A549 (cell line): Measurements from ENCODE around the gene TGIF1. TPM values are rescaled to one million over a fixed set of nuclear protein-coding genes. Genes with fewer than 3 reads are reported as not detected.

Experiments
- ATAC-seq, 2 experiments: fragments of 200-7000 bp in 1 of 2; fragments of >200 bp in 1 of 2; cut with Nextera tagmentation in 1 of 2; cut with Tn5 transposase in 1 of 2; 3 replicates each; pipeline versions ENCODE4 v1.8.0 to v1.9.1; 2018 to 2020; ENCODE audit warnings: mild to moderate bottlenecking in 1 of 2, moderate library complexity in 1 of 2
- CTCF ChIA-PET: fragments of 300-600 bp; sonication (Branson Sonifier 250); formaldehyde crosslinking; extraction: SDS; loops from one replicate; lab custom pipeline; 2021; ENCODE audit warnings: antibody characterized with exemption, inconsistent platforms; lab: Yijun Ruan, JAX
- POLR2A ChIA-PET: fragments of 350-600 bp; formaldehyde crosslinking; extraction: SDS; loops from one replicate; lab custom pipeline; 2021; ENCODE audit warnings: antibody characterized with exemption, inconsistent platforms; lab: Yijun Ruan, JAX
- DNase-seq, 2 experiments: peaks; one replicate each; pipeline versions ENCODE4 v3.0.0 to v3.0.0-alpha.2; 2011 to 2016; ENCODE audit warnings: low read depth in 1 of 2, low spot score in 1 of 2
- FAIRE-seq: peaks from 2 replicates; lab custom pipeline; 2011; peaks lifted over from hg19 to GRCh38; lab: Jason Lieb, UNC
- H3K27ac ChIP-seq, 2 experiments: fragments of >200 bp; sonication (Bioruptor Twin); formaldehyde crosslinking; 3 replicates each; pipeline ENCODE4 v1.5.1; 2016 to 2017
- H3K4me1 ChIP-seq: fragments of >200 bp; sonication (Bioruptor Twin); formaldehyde crosslinking; 3 replicates; pipeline ENCODE4 v1.6.1; 2016
- H3K4me2 ChIP-seq: fragments of >200 bp; sonication (Bioruptor Twin); formaldehyde crosslinking; 3 replicates; pipeline ENCODE4 v1.6.1; 2016
- H3K4me3 ChIP-seq: fragments of >200 bp; sonication (Bioruptor Twin); formaldehyde crosslinking; 3 replicates; pipeline ENCODE4 v1.5.1; 2016
- H3K9me3 ChIP-seq: fragments of >200 bp; sonication (Bioruptor Twin); formaldehyde crosslinking; 3 replicates; pipeline ENCODE4 v1.6.1; 2016
- CBX2 ChIP-seq: fragments of 200-600 bp; sonication (generic); IDR thresholded peaks from 2 replicates; pipeline ENCODE4 v1.6.1; 2016; ENCODE audit warnings: low read depth, mild to moderate bottlenecking, borderline replicate concordance
- CHD2 ChIP-seq: fragments of 150-350 bp; IDR thresholded peaks from 2 replicates; pipeline ENCODE4 v1.6.1; 2014; ENCODE audit warnings: low read length; ENCODE audit not compliant: partially characterized antibody
- EP300 ChIP-seq, 2 experiments: fragments of >200 bp; sonication (Bioruptor Twin); formaldehyde crosslinking; IDR thresholded peaks; 2 replicates in 1 of 2; 3 replicates in 1 of 2; pipeline ENCODE4 v1.6.1; 2016 to 2017
- ESRRA ChIP-seq: fragments of 150-350 bp; IDR thresholded peaks from 2 replicates; pipeline ENCODE4 v1.6.1; 2014; ENCODE audit warnings: mild to moderate bottlenecking, low read length, borderline replicate concordance
- FOSB ChIP-seq: fragments of 250-450 bp; sonication (Bioruptor Pico); IDR thresholded peaks from 2 replicates; pipeline ENCODE4 v1.5.0; 2020; ENCODE audit warnings: mild to moderate bottlenecking, moderate library complexity
- GATA3 ChIP-seq: IDR thresholded peaks from 2 replicates; pipeline ENCODE4 v1.6.1; 2012; ENCODE audit warnings: borderline replicate concordance
- HOXA7 ChIP-seq: fragments of 250-450 bp; sonication (Bioruptor Pico); IDR thresholded peaks from 2 replicates; pipeline ENCODE4 v1.5.0; 2020; ENCODE audit warnings: mild to moderate bottlenecking, moderate library complexity
- HOXB13 ChIP-seq: fragments of 250-450 bp; sonication (Bioruptor Pico); IDR thresholded peaks from 2 replicates; pipeline ENCODE4 v1.5.0; 2020; ENCODE audit warnings: low read depth, mild to moderate bottlenecking, moderate library complexity
- HOXB5 ChIP-seq: fragments of 250-450 bp; sonication (Bioruptor Pico); IDR thresholded peaks from 2 replicates; pipeline ENCODE4 v1.5.0; 2020; ENCODE audit warnings: mild to moderate bottlenecking, moderate library complexity
- KDM1A ChIP-seq: fragments of 200-600 bp; sonication (generic); IDR thresholded peaks from 2 replicates; pipeline ENCODE4 v1.6.1; 2016; ENCODE audit warnings: low read depth, mild to moderate bottlenecking
- MAFK ChIP-seq: fragments of 450-650 bp; IDR thresholded peaks from 2 replicates; pipeline ENCODE4 v1.6.1; 2014; ENCODE audit not compliant: partially characterized antibody
- MYC ChIP-seq: IDR thresholded peaks from 2 replicates; pipeline ENCODE4 v1.6.1; 2012; ENCODE audit warnings: mild to moderate bottlenecking, inconsistent platforms, low read length, improper control_type of control experiment, borderline replicate concordance
- NPAS2 ChIP-seq: fragments of 250-450 bp; sonication (Bioruptor Pico); IDR thresholded peaks from 2 replicates; pipeline ENCODE4 v1.8.0; 2022; ENCODE audit warnings: mild to moderate bottlenecking, moderate library complexity, borderline replicate concordance
- PHF8 ChIP-seq: fragments of 200-600 bp; sonication (generic); IDR thresholded peaks from 2 replicates; pipeline ENCODE4 v1.6.1; 2016; ENCODE audit warnings: low read depth, mild to moderate bottlenecking, antibody characterized with exemption, moderate library complexity, borderline replicate concordance
- RAD21 ChIP-seq, 2 experiments: fragments of >200 bp in 1 of 2; sonication (Bioruptor Twin) in 1 of 2; formaldehyde crosslinking in 1 of 2; IDR thresholded peaks in 1 of 2; conservative IDR thresholded peaks in 1 of 2; 2 replicates in 1 of 2; 3 replicates in 1 of 2; pipeline ENCODE4 v1.6.1; 2012 to 2018; ENCODE audit warnings: inconsistent platforms in 1 of 2
- RNF2 ChIP-seq: fragments of 200-600 bp; sonication (generic); IDR thresholded peaks from 2 replicates; pipeline ENCODE4 v1.6.1; 2016; ENCODE audit warnings: low read depth, mild to moderate bottlenecking, antibody characterized with exemption, moderate library complexity, borderline replicate concordance
- TP53 ChIP-seq: fragments of 250-450 bp; sonication (Bioruptor Pico); IDR thresholded peaks from 2 replicates; pipeline ENCODE4 v1.5.0; 2021; ENCODE audit warnings: mild to moderate bottlenecking, moderate library complexity
- ZC3H11A ChIP-seq: fragments of 450-650 bp; IDR thresholded peaks from 2 replicates; pipeline ENCODE4 v1.6.1; 2014; ENCODE audit warnings: antibody characterized with exemption, mild to moderate bottlenecking
- ZNF302 ChIP-seq: fragments of 250-450 bp; sonication (Bioruptor Pico); IDR thresholded peaks from 2 replicates; pipeline ENCODE4 v1.9.0; 2021; ENCODE audit warnings: inconsistent platforms, mild to moderate bottlenecking, moderate library complexity
- ZSCAN20 ChIP-seq: fragments of 250-450 bp; sonication (Bioruptor Pico); IDR thresholded peaks from 2 replicates; pipeline ENCODE4 v1.8.0; 2022; ENCODE audit warnings: mild to moderate bottlenecking, moderate library complexity
- WGBS: methylation state at CpG from one replicate; pipeline ENCODE4 v1.1.6; 2017; ENCODE audit errors: missing lambda C conversion rate; 5-methylcytosine and 5-hydroxymethylcytosine counted together
- polyA plus RNA-seq, 4 experiments: library from polyadenylated mRNA; depleted of rRNA in 3 of 4; stranded (reverse); fragments of >200 nt; fragmentation: RNase III in 1 of 4; extraction: RNeasy Plus Mini Kit Qiagen cat#74134 plus additional on column Dnase treatment in 1 of 4; gene quantifications; 2 replicates in 3 of 4; 3 replicates in 1 of 4; pipeline ENCODE4 v1.2.3, GENCODE V29; 2011 to 2017
- TF ChIP-seq, protein P1 (sequence below): fragments of 250-450 bp; sonication (Bioruptor Pico); IDR thresholded peaks from 2 replicates; pipeline ENCODE4 v1.5.0; 2020; ENCODE audit warnings: low read depth, mild to moderate bottlenecking, moderate library complexity
- TF ChIP-seq, protein P2 (sequence below): fragments of 450-650 bp; IDR thresholded peaks from 2 replicates; pipeline ENCODE4 v1.6.1; 2014; ENCODE audit warnings: antibody characterized with exemption
- TF ChIP-seq, protein P3 (sequence below): fragments of >200 bp; sonication (Bioruptor Twin); formaldehyde crosslinking; IDR thresholded peaks from 3 replicates; pipeline ENCODE4 v1.6.1; 2016
- TF ChIP-seq, protein P4 (sequence below): IDR thresholded peaks from 2 replicates; pipeline ENCODE4 v1.6.1; 2012; ENCODE audit warnings: low read depth, borderline replicate concordance
- TF ChIP-seq, protein P5 (sequence below): IDR thresholded peaks from 2 replicates; pipeline ENCODE4 v1.6.1; 2012

Gene TGIF1
- polyA plus RNA-seq, 2 of the 4 experiments (the other 2 are of a cell fraction), result 160 to 174 TPM

DNA sequence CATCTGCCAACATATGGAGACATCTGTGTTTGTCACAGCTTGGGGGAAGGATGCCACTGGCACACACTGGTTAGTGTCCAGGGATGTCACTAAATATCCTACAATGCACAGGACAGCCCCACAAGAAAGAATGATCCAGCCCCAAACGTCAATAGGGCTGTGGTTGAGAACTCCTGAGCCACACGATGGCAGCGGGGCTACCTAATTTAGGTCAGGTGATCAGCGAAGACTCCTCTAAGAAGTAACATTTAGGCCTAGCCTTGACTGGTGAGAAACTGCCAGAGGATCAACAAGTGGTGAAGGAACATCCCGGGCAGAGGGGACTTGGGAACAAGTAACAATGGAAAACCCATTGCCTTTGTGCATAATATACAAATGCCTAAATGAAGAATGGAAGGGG, 5.0 kb upstream of the TGIF1 start (continued):
- TF ChIP-seq, protein P1, sequence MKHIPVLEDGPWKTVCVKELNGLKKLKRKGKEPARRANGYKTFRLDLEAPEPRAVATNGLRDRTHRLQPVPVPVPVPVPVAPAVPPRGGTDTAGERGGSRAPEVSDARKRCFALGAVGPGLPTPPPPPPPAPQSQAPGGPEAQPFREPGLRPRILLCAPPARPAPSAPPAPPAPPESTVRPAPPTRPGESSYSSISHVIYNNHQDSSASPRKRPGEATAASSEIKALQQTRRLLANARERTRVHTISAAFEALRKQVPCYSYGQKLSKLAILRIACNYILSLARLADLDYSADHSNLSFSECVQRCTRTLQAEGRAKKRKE (CRISPR knock-in tag), result no peak
- TF ChIP-seq, protein P2, sequence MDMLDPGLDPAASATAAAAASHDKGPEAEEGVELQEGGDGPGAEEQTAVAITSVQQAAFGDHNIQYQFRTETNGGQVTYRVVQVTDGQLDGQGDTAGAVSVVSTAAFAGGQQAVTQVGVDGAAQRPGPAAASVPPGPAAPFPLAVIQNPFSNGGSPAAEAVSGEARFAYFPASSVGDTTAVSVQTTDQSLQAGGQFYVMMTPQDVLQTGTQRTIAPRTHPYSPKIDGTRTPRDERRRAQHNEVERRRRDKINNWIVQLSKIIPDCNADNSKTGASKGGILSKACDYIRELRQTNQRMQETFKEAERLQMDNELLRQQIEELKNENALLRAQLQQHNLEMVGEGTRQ, result no peak
- TF ChIP-seq NPAS2 (CRISPR knock-in tag), result no peak
- no peak for TF ChIP-seq RNF2
- no peak for TF ChIP-seq FOSB (CRISPR knock-in tag)
- TF ChIP-seq ESRRA, result no peak

DNA sequence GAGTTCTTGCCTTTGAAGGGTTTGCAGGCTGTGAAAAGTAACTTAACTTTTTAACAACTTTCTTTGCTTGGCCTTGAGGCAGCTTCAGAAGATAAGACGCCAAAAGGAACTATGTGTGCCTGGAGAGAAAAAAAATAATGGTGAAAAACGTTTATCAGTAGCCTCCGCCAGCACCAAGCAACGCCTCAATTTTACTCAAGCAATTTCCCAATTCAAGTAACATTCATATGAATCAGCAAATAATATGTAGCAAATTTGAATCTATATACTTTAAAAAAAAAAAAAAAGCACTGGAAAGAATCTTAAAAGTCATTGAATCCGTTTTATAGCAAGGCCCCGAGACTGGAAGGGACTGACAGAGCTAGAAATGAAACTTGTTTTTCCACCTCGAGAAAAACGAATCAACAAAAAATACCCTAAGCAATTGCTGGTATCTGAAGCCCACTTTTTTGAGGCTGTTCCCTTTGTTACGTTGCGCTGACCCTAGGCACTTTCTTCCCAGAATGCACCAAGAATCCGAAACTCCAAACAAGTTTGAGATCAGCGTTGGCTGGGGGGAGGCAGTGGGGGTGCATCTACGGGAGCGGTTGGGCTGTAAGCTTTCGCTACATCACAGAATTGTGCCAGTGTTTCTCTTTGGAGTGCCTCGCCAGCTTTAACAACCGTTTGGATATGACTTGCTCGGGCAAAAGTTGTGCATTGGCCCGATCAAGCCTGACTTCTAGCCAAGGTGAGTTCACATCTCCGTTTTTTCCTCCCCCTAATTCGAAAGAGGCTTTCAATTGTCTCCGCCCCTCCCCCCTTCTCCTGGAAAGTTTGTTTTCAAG, 2.7 kb upstream of the TGIF1 start:
- CTCF ChIA-PET, result interaction anchor here (0.6 to 1.8 kb wide), 8 partner anchors 15 to 219 kb away, joined by 3 to 9 read pairs (median 4); no protein-coding TSS in a partner anchor
- FAIRE-seq (no peak), ATAC-seq (no peak), DNase-seq (no peak)
- POLR2A ChIA-PET, result interaction anchor here (0.5 to 3.3 kb wide), 22 partner anchors 11 to 884 kb away, joined by 3 to 47 read pairs (median 6); no protein-coding TSS in a partner anchor
- TF ChIP-seq TP53 (CRISPR knock-in tag) (0 out of 2 replicates have a peak, but pooled peaks have one; percentile 50), MAFK (peak; percentile 47), FOSB (CRISPR knock-in tag) (no peak)
- H3K4me2 ChIP-seq, result peak overlapping the region; percentile 97
- 3% methylated on average over 22 of the region's 22 CpGs for WGBS
- H3K4me3 ChIP-seq, result peak overlapping the region; percentile 37
- no peaks in the 10 kb centered on the region for H3K9me3 ChIP-seq
- peaks cover 25% of the 10 kb centered on the region for H3K4me1 ChIP-seq
- H3K27ac ChIP-seq, result peak overlapping the region; percentile 98 to 100

DNA sequence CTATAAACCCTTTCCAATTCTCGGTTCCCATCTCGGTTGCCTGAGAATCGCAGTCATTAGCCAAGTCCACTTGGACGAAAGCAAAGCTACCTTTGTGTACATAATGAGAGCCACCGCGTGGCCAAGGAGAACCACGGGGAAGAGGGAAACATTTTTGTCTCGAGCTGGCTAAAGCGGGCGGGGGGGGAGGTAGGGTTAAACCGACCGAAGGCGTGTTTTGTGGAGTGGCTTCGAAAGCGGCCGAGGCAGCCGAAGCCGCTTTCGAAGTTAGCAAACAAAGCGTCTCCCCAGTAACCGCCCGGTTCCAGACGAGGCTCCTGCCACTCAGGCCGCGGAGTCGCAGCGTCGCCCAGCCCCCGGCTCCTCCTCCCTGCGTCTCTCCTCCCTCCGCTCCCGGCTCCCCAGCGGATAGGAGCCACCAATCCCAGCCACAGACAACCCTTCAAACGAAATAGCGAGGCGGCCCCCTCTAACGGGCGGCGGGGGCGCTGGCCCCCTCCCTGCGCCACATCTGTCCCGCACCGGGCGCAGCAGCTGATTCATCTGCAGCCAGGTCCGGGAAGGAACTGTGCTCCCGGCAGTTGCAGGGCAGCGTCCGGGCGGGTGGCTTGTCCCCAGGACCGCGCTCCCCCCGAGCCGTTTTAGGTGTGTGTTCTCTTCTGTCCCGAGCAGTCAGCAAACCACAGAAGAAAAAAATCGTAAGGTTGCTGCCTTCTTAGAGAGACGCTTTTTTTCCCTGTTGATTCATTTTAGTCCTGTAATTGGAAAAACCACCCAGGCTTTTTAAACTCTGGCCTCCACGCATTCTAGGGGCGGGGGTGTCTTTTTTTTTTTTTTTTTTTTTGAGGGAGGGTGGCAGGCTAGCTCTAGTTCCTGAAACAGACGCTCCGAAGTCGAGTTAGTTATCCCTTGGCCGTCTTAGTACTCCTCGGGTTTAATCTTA, 1.8 kb upstream of the TGIF1 start:
- Histone ChIP-seq H3K4me3 (peak overlapping the region; percentile 93), H3K9me3 (no peaks in the 10 kb centered on the region), H3K4me1 (peaks cover 25% of the 10 kb centered on the region), H3K4me2 (peak overlapping the region; percentile 97), H3K27ac (peak overlapping the region; percentile 98 to 100)
- under 1% methylated on average over 32 of the region's 63 CpGs for WGBS
- ChIA-PET POLR2A (interaction anchor here (0.5 to 3.3 kb wide), 29 partner anchors 10 to 883 kb away, joined by 3 to 47 read pairs (median 4); partner anchors contain the start of gene MYL12A), CTCF (interaction anchor here (0.7 to 1.8 kb wide), 8 partner anchors 63 to 422 kb away, joined by 3 to 9 read pairs (median 4); no protein-coding TSS in a partner anchor)
- no peak for FAIRE-seq
- DNase-seq, result peak; percentile 56 to 95
- peak; percentile 76 to 80 for ATAC-seq
- TF ChIP-seq MYC (peak; percentile 58; the same call in 1 of the 2 replicates), HOXB5 (CRISPR knock-in tag) (0 out of 2 replicates have a peak, but pooled peaks have one; percentile 38), CHD2 (no peak), CBX2 (no peak), PHF8 (0 out of 2 replicates have a peak, but pooled peaks have one; percentile 8), HOXA7 (no peak; the same call in 1 of the 2 replicates), HOXB13 (CRISPR knock-in tag) (no peak), ZC3H11A (no peak), ZNF302 (0 out of 2 replicates have a peak, but pooled peaks have one; percentile 17), ESRRA (no peak), ZSCAN20 (CRISPR knock-in tag) (no peak), EP300 (IDR thresholded peaks at IDR 0.05) (peak in 1 of 2 experiments; percentile 27; a peak in 1 of 5 replicates), KDM1A (no peak), GATA3 (peak; percentile 11; the same call in 1 of the 2 replicates), RAD21 (conservative IDR thresholded peaks at IDR 0.05 in 1 of 2, IDR thresholded peaks at IDR 0.05 in 1 of 2) (peak in 1 of 2 experiments; percentile 31; a peak in 2 of 5 replicates)
- TF ChIP-seq, protein P3, sequence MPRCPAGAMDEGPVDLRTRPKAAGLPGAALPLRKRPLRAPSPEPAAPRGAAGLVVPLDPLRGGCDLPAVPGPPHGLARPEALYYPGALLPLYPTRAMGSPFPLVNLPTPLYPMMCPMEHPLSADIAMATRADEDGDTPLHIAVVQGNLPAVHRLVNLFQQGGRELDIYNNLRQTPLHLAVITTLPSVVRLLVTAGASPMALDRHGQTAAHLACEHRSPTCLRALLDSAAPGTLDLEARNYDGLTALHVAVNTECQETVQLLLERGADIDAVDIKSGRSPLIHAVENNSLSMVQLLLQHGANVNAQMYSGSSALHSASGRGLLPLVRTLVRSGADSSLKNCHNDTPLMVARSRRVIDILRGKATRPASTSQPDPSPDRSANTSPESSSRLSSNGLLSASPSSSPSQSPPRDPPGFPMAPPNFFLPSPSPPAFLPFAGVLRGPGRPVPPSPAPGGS, result peak; percentile 64; the same call in 2 of the 3 replicates
- TF ChIP-seq, protein P2, result no peak
- TF ChIP-seq, protein P4, sequence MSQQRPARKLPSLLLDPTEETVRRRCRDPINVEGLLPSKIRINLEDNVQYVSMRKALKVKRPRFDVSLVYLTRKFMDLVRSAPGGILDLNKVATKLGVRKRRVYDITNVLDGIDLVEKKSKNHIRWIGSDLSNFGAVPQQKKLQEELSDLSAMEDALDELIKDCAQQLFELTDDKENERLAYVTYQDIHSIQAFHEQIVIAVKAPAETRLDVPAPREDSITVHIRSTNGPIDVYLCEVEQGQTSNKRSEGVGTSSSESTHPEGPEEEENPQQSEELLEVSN, result peak; percentile 71
- TF ChIP-seq, protein P5, sequence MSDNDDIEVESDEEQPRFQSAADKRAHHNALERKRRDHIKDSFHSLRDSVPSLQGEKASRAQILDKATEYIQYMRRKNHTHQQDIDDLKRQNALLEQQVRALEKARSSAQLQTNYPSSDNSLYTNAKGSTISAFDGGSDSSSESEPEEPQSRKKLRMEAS, result peak; percentile 91
